Suprapubic skin (tissue), 4 donors: ENCODE results near the gene PDE11A.

Source experiments
- CTCF ChIP-seq, 2 donors: fragments of 200-600 bp in 1 of 2; fragments of 450-650 bp in 1 of 2; sonication (generic) in 1 of 2; IDR thresholded peaks; one replicate each; pipeline ENCODE4 v1.5.1; 2016 to 2019; ENCODE audit warnings: antibody characterized with exemption in 2 of 2, mild to moderate bottlenecking in 1 of 2, moderate library complexity in 1 of 2
- EP300 ChIP-seq: sonication (generic); formaldehyde crosslinking; IDR thresholded peaks from one replicate; pipeline ENCODE4 v1.6.1; 2017; ENCODE audit warnings: antibody characterized with exemption
- POLR2A ChIP-seq, 2 donors: fragments of 450-650 bp; IDR thresholded peaks; one replicate each; pipeline ENCODE4 v1.6.1; 2017; ENCODE audit warnings: antibody characterized with exemption in 2 of 2, mild to moderate bottlenecking in 2 of 2, moderate library complexity in 2 of 2
- POLR2AphosphoS5 ChIP-seq, 3 donors: sonication (generic); formaldehyde crosslinking; IDR thresholded peaks; one replicate each; pipeline ENCODE4 v1.6.1; 2017; ENCODE audit warnings: antibody characterized with exemption in 3 of 3

GRCh38 chr2:177746358-177746757 lies 326.2 kb downstream of the PDE11A start:
- TF ChIP-seq CTCF (IDR thresholded peaks at IDR 0.05), result no peak
- TF ChIP-seq POLR2A (IDR thresholded peaks at IDR 0.05), result no peak
- TF ChIP-seq POLR2AphosphoS5 (IDR thresholded peaks at IDR 0.05), result no peak
- TF ChIP-seq EP300, result no peak
